GM23338 (cell line): ENCODE results near the gene CCDC40. TPM values are rescaled to one million over a fixed set of nuclear protein-coding genes. Genes with fewer than 3 reads are reported as not detected.

Experiments
- ATAC-seq: fragments of 200-7000 bp; cut with Tn5 transposase; 3 replicates; pipeline ENCODE4 v1.9.1; 2020
- DNase-seq: peaks from one replicate; pipeline ENCODE4 v3.0.0-alpha.2; 2015; ENCODE audit warnings: low spot score
- H2AFZ ChIP-seq: fragments of 200-600 bp; sonication (generic); 2 replicates; pipeline ENCODE4 v1.8.0; 2016; ENCODE audit warnings: antibody characterized with exemption, mild to moderate bottlenecking, moderate library complexity
- H3F3A ChIP-seq: fragments of 200-600 bp; sonication (generic); replicated peaks from 2 replicates; pipeline ENCODE4 v1.8.0; 2017; ENCODE audit warnings: antibody characterized with exemption, mixed run types, low read depth
- H3K27ac ChIP-seq: fragments of 200-600 bp; sonication (generic); 2 replicates; pipeline ENCODE4 v1.6.1; 2016; ENCODE audit warnings: low read depth
- H3K27me3 ChIP-seq: fragments of 200-600 bp; sonication (generic); 2 replicates; pipeline ENCODE4 v1.8.0; 2016; ENCODE audit warnings: mild to moderate bottlenecking, mixed run types, moderate library complexity; ENCODE audit not compliant: insufficient read depth
- H3K36me3 ChIP-seq: fragments of 200-600 bp; sonication (generic); 2 replicates; pipeline ENCODE4 v1.8.0; 2016; ENCODE audit warnings: mild to moderate bottlenecking; ENCODE audit not compliant: insufficient read depth
- H3K4me1 ChIP-seq: fragments of 200-600 bp; sonication (generic); 2 replicates; pipeline ENCODE4 v1.8.0; 2016; ENCODE audit warnings: mild to moderate bottlenecking, moderate library complexity; ENCODE audit not compliant: insufficient read depth
- H3K4me2 ChIP-seq: fragments of 200-600 bp; sonication (generic); 2 replicates; pipeline ENCODE4 v1.7.1; 2017; ENCODE audit warnings: mixed run types
- H3K4me3 ChIP-seq: fragments of 200-600 bp; sonication (generic); 2 replicates; pipeline ENCODE4 v1.6.1; 2016; ENCODE audit warnings: mixed run types
- H3K79me2 ChIP-seq: fragments of 200-600 bp; sonication (generic); replicated peaks from 2 replicates; pipeline ENCODE4 v1.8.0; 2017; ENCODE audit warnings: mild to moderate bottlenecking; ENCODE audit not compliant: insufficient read depth
- H3K9me2 ChIP-seq: fragments of 200-600 bp; sonication (generic); 2 replicates; pipeline ENCODE4 v1.8.0; 2017; ENCODE audit not compliant: insufficient read depth
- H4K20me1 ChIP-seq: fragments of 200-600 bp; sonication (generic); replicated peaks from 2 replicates; pipeline ENCODE4 v1.8.0; 2017; ENCODE audit warnings: mild to moderate bottlenecking; ENCODE audit not compliant: insufficient read depth
- H3K27ac Mint-ChIP-seq: 2 replicates; pipeline ENCODE4 v1.8.0; 2020; ENCODE audit warnings: inconsistent platforms, mild to moderate bottlenecking, moderate library complexity, mixed read lengths
- H3K27me3 Mint-ChIP-seq: 3 replicates; pipeline ENCODE4 v1.8.0; 2022; ENCODE audit warnings: low read depth, mild to moderate bottlenecking, moderate library complexity, mixed read lengths, inconsistent platforms; ENCODE audit not compliant: insufficient read depth, poor library complexity
- H3K36me3 Mint-ChIP-seq: 3 replicates; pipeline ENCODE4 v1.8.0; 2021; ENCODE audit warnings: low read depth, mild to moderate bottlenecking, inconsistent platforms, moderate library complexity, mixed read lengths
- H3K4me1 Mint-ChIP-seq: 3 replicates; pipeline ENCODE4 v1.8.0; 2020; ENCODE audit warnings: mild to moderate bottlenecking, inconsistent platforms, mixed read lengths
- H3K4me3 Mint-ChIP-seq: 3 replicates; pipeline ENCODE4 v1.8.0; 2021; ENCODE audit warnings: moderate library complexity, mild to moderate bottlenecking, inconsistent platforms, mixed read lengths
- H3K9me3 Mint-ChIP-seq: 3 replicates; pipeline ENCODE4 v1.8.0; 2020; ENCODE audit warnings: moderate library complexity, mild to moderate bottlenecking, inconsistent platforms, mixed read lengths
- CREB1 ChIP-seq: fragments of 250-450 bp; sonication (Bioruptor Pico); IDR thresholded peaks from 2 replicates; pipeline ENCODE4 v1.5.0; 2020; ENCODE audit warnings: low read depth, mild to moderate bottlenecking, moderate library complexity
- CTCF ChIP-seq, 2 experiments: fragments of 200-600 bp in 1 of 2; sonication (generic) in 1 of 2; conservative IDR thresholded peaks; 2 replicates each; pipeline versions ENCODE4 v1.5.1 to v1.6.1; 2016 to 2017; ENCODE audit warnings: antibody characterized with exemption in 2 of 2, low read depth in 2 of 2, mild to moderate bottlenecking in 2 of 2, moderate library complexity in 1 of 2
- EZH2 ChIP-seq: fragments of 200-600 bp; sonication (generic); IDR thresholded peaks from one replicate; pipeline ENCODE4 v1.8.0; 2017; ENCODE audit warnings: antibody characterized with exemption, mild to moderate bottlenecking, low read depth; ENCODE audit not compliant: unreplicated experiment
- EZH2phosphoT487 ChIP-seq: fragments of 200-600 bp; sonication (generic); IDR thresholded peaks from one replicate; pipeline ENCODE4 v1.8.1; 2018; ENCODE audit warnings: antibody characterized with exemption; ENCODE audit not compliant: unreplicated experiment
- JUNB ChIP-seq: IDR thresholded peaks from one replicate; pipeline ENCODE4 v1.6.1; 2016; ENCODE audit warnings: antibody characterized with exemption; ENCODE audit not compliant: unreplicated experiment
- NANOG ChIP-seq: IDR thresholded peaks from 2 replicates; pipeline ENCODE4 v1.6.1; 2016; ENCODE audit warnings: antibody characterized with exemption, borderline replicate concordance
- POLR2AphosphoS5 ChIP-seq: IDR thresholded peaks from 2 replicates; pipeline ENCODE4 v1.6.1; 2016; ENCODE audit warnings: antibody characterized with exemption, low read depth
- REST ChIP-seq: IDR thresholded peaks from one replicate; pipeline ENCODE4 v1.6.1; 2018; ENCODE audit warnings: antibody characterized with exemption; ENCODE audit not compliant: unreplicated experiment
- STAT1 ChIP-seq: IDR thresholded peaks from one replicate; pipeline ENCODE4 v1.6.1; 2016; ENCODE audit warnings: antibody characterized with exemption; ENCODE audit not compliant: unreplicated experiment
- ZNF114 ChIP-seq: fragments of 250-450 bp; sonication (Bioruptor Pico); IDR thresholded peaks from 2 replicates; pipeline ENCODE4 v1.5.0; 2020; ENCODE audit warnings: mild to moderate bottlenecking, moderate library complexity
- ZNF331 ChIP-seq: fragments of 250-450 bp; sonication (Bioruptor Pico); IDR thresholded peaks from 2 replicates; pipeline ENCODE4 v1.5.0; 2020; ENCODE audit warnings: low read depth, mild to moderate bottlenecking, moderate library complexity
- ZNF462 ChIP-seq: fragments of 250-450 bp; sonication (Bioruptor Pico); IDR thresholded peaks from 2 replicates; pipeline ENCODE4 v1.5.0; 2020; ENCODE audit warnings: mild to moderate bottlenecking, moderate library complexity
- polyA plus RNA-seq: library from polyadenylated mRNA; unstranded; fragments of >200 nt; fragmentation: Nextera tagmentation; extraction: Ambion mirVana; gene quantifications from 2 replicates; pipeline ENCODE4 v1.2.1, GENCODE V29; 2016
- total RNA-seq: library from RNA; depleted of rRNA; stranded (reverse); fragments of >200 nt; shearing (Covaris generic); gene quantifications from 2 replicates; pipeline ENCODE4 v1.2.3, GENCODE V29; 2014
- TF ChIP-seq, protein P1 (sequence below): IDR thresholded peaks from 2 replicates; pipeline ENCODE4 v1.6.1; 2016; ENCODE audit warnings: antibody characterized with exemption

The CCDC40 gene
- total and polyA plus RNA-seq, 2 experiments from 2014 or later = 7.6 to 8.1 TPM

GRCh38 chr17:79995696-79996095, 40.7 kb upstream of the CCDC40 start:
- Histone ChIP-seq H3K4me2 (no peak overlapping the region), H3K4me1 (peaks cover 37% of the 10 kb centered on the region), H3K27me3 (no peaks in the 10 kb centered on the region), H2AFZ (no peak overlapping the region), H3K4me3 (no peak overlapping the region), H3K27ac (no peak overlapping the region), H3K79me2 (peaks cover 19% of the 10 kb centered on the region), H3F3A (peaks cover 7% of the 10 kb centered on the region; the same call in 1 of the 2 replicates), H3K36me3 (peaks cover 4% of the 10 kb centered on the region; the same call in 1 of the 2 replicates), H4K20me1 (peaks cover 7% of the 10 kb centered on the region), H3K9me2 (no peaks in the 10 kb centered on the region)
- no peak overlapping the region for H3K4me3 Mint-ChIP-seq
- ATAC-seq = no peak
- no peak for TF ChIP-seq EZH2phosphoT487
- TF ChIP-seq, protein P1, sequence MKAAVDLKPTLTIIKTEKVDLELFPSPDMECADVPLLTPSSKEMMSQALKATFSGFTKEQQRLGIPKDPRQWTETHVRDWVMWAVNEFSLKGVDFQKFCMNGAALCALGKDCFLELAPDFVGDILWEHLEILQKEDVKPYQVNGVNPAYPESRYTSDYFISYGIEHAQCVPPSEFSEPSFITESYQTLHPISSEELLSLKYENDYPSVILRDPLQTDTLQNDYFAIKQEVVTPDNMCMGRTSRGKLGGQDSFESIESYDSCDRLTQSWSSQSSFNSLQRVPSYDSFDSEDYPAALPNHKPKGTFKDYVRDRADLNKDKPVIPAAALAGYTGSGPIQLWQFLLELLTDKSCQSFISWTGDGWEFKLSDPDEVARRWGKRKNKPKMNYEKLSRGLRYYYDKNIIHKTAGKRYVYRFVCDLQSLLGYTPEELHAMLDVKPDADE = no peak
- no peak for TF ChIP-seq CTCF (conservative IDR thresholded peaks at IDR 0.05; ENCODE audit: low read depth in 2 of 2)
- no peak for TF ChIP-seq NANOG
- no peak for TF ChIP-seq ZNF331 (CRISPR knock-in tag)
- TF ChIP-seq CREB1 (CRISPR knock-in tag) = no peak
- no peak for TF ChIP-seq ZNF114
- no peak for TF ChIP-seq POLR2AphosphoS5
- no peak for TF ChIP-seq STAT1
- no peak for TF ChIP-seq ZNF462
- no peak for TF ChIP-seq EZH2
- TF ChIP-seq REST = no peak
- TF ChIP-seq JUNB = no peak
- no peak overlapping the region for H3K27ac Mint-ChIP-seq
- peaks cover 41% of the 10 kb centered on the region for H3K4me1 Mint-ChIP-seq
- H3K27me3 Mint-ChIP-seq = peaks cover 15% of the 10 kb centered on the region
- peaks cover 14% of the 10 kb centered on the region for H3K36me3 Mint-ChIP-seq
- DNase-seq = no peak
- H3K9me3 Mint-ChIP-seq = no peaks in the 10 kb centered on the region; the same call in 2 of the 3 replicates
